A673 (cell line): ENCODE results near the gene PIP4K2C.

Source experiments
- CTCF ChIP-seq: fragments of 300-800, 200-600 bp; sonication (generic); conservative IDR thresholded peaks from 2 replicates; pipeline ENCODE4 v1.5.1; 2017; ENCODE audit warnings: low read depth, mild to moderate bottlenecking, antibody characterized with exemption, low read length, moderate library complexity, mixed read lengths
- EZH2 ChIP-seq: fragments of 200-600 bp; sonication (generic); IDR thresholded peaks from 2 replicates; pipeline ENCODE4 v1.6.1; 2017; ENCODE audit warnings: borderline replicate concordance, low read depth, mild to moderate bottlenecking, mixed read lengths, antibody characterized with exemption, low read length; ENCODE audit not compliant: poor library complexity, severe bottlenecking

DNA sequence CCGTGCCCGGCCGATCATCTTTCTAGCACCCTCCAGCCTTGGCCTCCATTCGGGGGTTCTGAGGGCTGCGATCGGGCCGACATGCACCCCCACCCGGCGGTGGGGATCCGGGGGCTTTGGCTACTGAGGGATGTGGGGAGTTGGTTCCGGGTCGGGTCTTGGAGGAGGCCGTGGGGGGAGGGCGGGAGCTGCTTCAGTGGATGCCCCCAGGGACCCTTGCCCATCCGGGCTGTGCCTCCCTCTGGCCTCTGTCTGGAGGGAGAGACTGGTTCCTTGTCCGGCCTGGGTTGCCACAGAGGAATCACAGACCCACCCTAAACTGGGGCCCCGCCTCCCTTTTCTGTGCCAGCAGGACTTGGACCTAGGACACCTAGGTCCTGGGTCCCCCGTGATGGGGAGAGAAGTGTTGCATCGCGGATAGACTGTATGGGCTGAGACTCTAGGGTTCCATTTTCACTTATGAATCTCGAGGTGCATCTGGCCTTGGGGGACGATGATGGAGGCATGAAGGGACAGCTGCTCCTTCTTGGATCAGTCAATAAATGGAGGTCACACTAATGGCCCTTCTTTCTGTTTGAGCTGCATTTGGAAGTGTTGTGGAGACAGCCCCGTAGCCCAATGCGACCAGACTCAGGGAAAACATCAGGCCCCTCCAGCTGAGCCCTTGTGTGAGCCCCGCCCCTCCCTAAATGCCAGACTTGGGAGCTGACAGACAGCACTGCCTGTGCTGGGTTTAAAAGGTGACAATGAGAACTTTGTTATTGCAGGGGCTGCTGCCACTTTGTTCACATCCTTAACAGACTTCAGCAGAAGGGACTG is 14.2 kb downstream of the PIP4K2C start:
- TF ChIP-seq EZH2 (no peak), CTCF (no peak)
